BJ (cell line): ENCODE data around the gene HLA-DMB. TPM values are rescaled to one million over a fixed set of nuclear protein-coding genes. Genes with fewer than 3 reads are reported as not detected.
A peak's percentile ranks its signal among the peaks of the same experiment; 100 is the strongest.

Source experiments
- CTCF ChIA-PET: fragments of 350-600 bp; formaldehyde crosslinking; extraction: SDS; loops from one replicate; lab custom pipeline; 2021; ENCODE audit warnings: antibody characterized with exemption, inconsistent platforms; lab: Yijun Ruan, JAX
- POLR2A ChIA-PET: fragments of 300-600 bp; sonication (Branson Sonifier 250); formaldehyde crosslinking; extraction: SDS; loops from one replicate; lab custom pipeline; 2021; ENCODE audit warnings: antibody characterized with exemption; lab: Charles Lee
- DNase-seq: peaks from one replicate; pipeline ENCODE4 v3.0.0-alpha.2; 2011; ENCODE audit warnings: low read depth
- H3K27me3 ChIP-seq: 2 replicates; pipeline ENCODE4 v1.6.0; 2011; ENCODE audit warnings: low read length; ENCODE audit not compliant: control insufficient read depth, insufficient read depth
- H3K36me3 ChIP-seq: 2 replicates; pipeline ENCODE4 v1.5.1; 2011; ENCODE audit warnings: low read length; ENCODE audit not compliant: control insufficient read depth, insufficient read depth
- H3K4me3 ChIP-seq: 2 replicates; pipeline ENCODE4 v1.5.1; 2011; ENCODE audit warnings: low read depth, mild to moderate bottlenecking, control low read depth, low read length
- CTCF ChIP-seq: IDR thresholded peaks from 2 replicates; pipeline ENCODE4 v1.5.1; 2011; ENCODE audit warnings: low read depth, mild to moderate bottlenecking, control low read depth, inconsistent platforms, low read length, moderate library complexity; ENCODE audit not compliant: insufficient read depth
- polyA plus RNA-seq: library from polyadenylated mRNA; depleted of rRNA; stranded (reverse); fragments of >200 nt; gene quantifications from 2 replicates; pipeline ENCODE4 v1.2.3, GENCODE V29; 2011

HLA-DMB gene
- polyA plus RNA-seq, 1 experiment = not detected

GRCh38 chr6:32972353-32973143, 31.7 kb upstream of the HLA-DMB start:
- POLR2A ChIA-PET = interaction anchor here (0.5 to 2.2 kb wide), 12 partner anchors 11 to 796 kb away, joined by 3 to 21 read pairs (median 6); partner anchors contain the start of genes HLA-DMA and TAP2
- no peak for DNase-seq
- Histone ChIP-seq H3K36me3 (peaks cover 30% of the 10 kb centered on the region), H3K27me3 (no peaks in the 10 kb centered on the region), H3K4me3 (peak overlapping the region; percentile 94)
- CTCF ChIA-PET = interaction anchor here (1.0 to 4.4 kb wide), 9 partner anchors 8 to 134 kb away, joined by 3 to 42 read pairs (median 5); partner anchors contain the start of genes HLA-DMA and TAP2
- no peak for TF ChIP-seq CTCF

GRCh38 chr6:32971581-32972352, 30.9 kb upstream of the HLA-DMB start:
- peak; percentile 99 for DNase-seq
- H3K4me3 ChIP-seq = peak overlapping the region; percentile 94
- no peaks in the 10 kb centered on the region for H3K27me3 ChIP-seq
- ChIA-PET CTCF (interaction anchor here (0.5 to 4.4 kb wide), 11 partner anchors 9 to 270 kb away, joined by 3 to 42 read pairs (median 5); partner anchors contain the start of genes HLA-DMA and TAP2), POLR2A (interaction anchor here (0.6 to 2.2 kb wide), 15 partner anchors 9 to 841 kb away, joined by 3 to 21 read pairs (median 5); partner anchors contain the start of genes FKBPL, HLA-DMA, HSD17B8 and TAP2)
- H3K36me3 ChIP-seq = peaks cover 26% of the 10 kb centered on the region
- TF ChIP-seq CTCF = no peak

- peaks cover 20% of the 10 kb centered on the region for H3K36me3 ChIP-seq
- CTCF ChIA-PET = interaction anchor here (0.5 to 4.4 kb wide), 10 partner anchors 9 to 271 kb away, joined by 3 to 42 read pairs (median 5); partner anchors contain the start of genes HLA-DMA and TAP2
- no peak for DNase-seq
- no peaks in the 10 kb centered on the region for H3K27me3 ChIP-seq
- TF ChIP-seq CTCF = no peak
- POLR2A ChIA-PET = interaction anchor here (0.7 to 2.2 kb wide), 14 partner anchors 9 to 841 kb away, joined by 3 to 21 read pairs (median 5); partner anchors contain the start of genes FKBPL, HLA-DMA, HSD17B8 and PSMB9
- H3K4me3 ChIP-seq = peak overlapping the region; percentile 74
Observed at GRCh38 chr6:32971242-32971580, 30.4 kb upstream of the HLA-DMB start.

GRCh38 chr6:32970413-32971241, 29.8 kb upstream of the HLA-DMB start:
- H3K4me3 ChIP-seq = peak overlapping the region; percentile 74
- H3K36me3 ChIP-seq = peaks cover 17% of the 10 kb centered on the region
- POLR2A ChIA-PET = interaction anchor here (1.5 to 2.0 kb wide), 3 partner anchors 13 to 117 kb away, joined by 8 to 21 read pairs (median 17); partner anchors contain the start of genes PSMB9 and TAP1
- CTCF ChIA-PET = interaction anchor here (0.9 to 4.4 kb wide), 6 partner anchors 14 to 132 kb away, joined by 3 to 42 read pairs (median 8); partner anchors contain the start of genes HLA-DMA and TAP2
- TF ChIP-seq CTCF = no peak; the same call in 1 of the 2 replicates
- no peaks in the 10 kb centered on the region for H3K27me3 ChIP-seq
- no peak for DNase-seq
